ENCODE results near the gene PKHD1. TPM values are rescaled to one million over a fixed set of nuclear protein-coding genes. Genes with fewer than 3 reads are reported as not detected.

PKHD1 gene
- total and polyA plus RNA-seq, 2 of the 8 experiments (the other 6 are each of a cell fraction or from before 2014, with no cell fraction given), result 0.06 to 0.09 TPM

GRCh38 chr6:52132292-52132691 is 44.9 kb upstream of the PKHD1 start:
- no peaks in the 10 kb centered on the region for H3K27me3 ChIP-seq (replicated peaks in 1 of 4; ENCODE audit: control insufficient read depth in 3 of 4, extremely low read depth in 1 of 4, insufficient read depth in 3 of 4, low read length in 3 of 4)
- H3K14ac ChIP-seq (ENCODE audit: insufficient read length), result no peak overlapping the region
- H3K36me3 ChIP-seq (ENCODE audit: control insufficient read depth in 2 of 4, insufficient read depth in 4 of 4, low read length in 3 of 4), result no peaks in the 10 kb centered on the region
- H3K23ac ChIP-seq (ENCODE audit: insufficient read length), result no peak overlapping the region
- H4K20me1 ChIP-seq (replicated peaks in 1 of 2; ENCODE audit: control insufficient read depth in 1 of 2, insufficient read depth in 2 of 2, low read length in 2 of 2), result no peaks in the 10 kb centered on the region
- H2BK20ac ChIP-seq (ENCODE audit: low read length), result no peak overlapping the region
- no peak overlapping the region for H3K18ac ChIP-seq (ENCODE audit: extremely low read depth, low read length)
- 85% methylated on average over 2 of the region's 2 CpGs; no CpG with 5 or more reads in 1 of the 2 experiments for WGBS, 2 experiments (ENCODE audit: extremely low coverage in 1 of 2, insufficient coverage in 1 of 2, insufficient read length in 1 of 2, insufficient replicate concordance in 2 of 2, low coverage in 1 of 2, low lambda C conversion rate in 2 of 2, missing lambda C conversion rate in 1 of 2)
- no peak overlapping the region for H2BK5ac ChIP-seq (ENCODE audit: low read depth, low read length)
- no peak overlapping the region for H2BK120ac ChIP-seq (replicated peaks; ENCODE audit: low read depth, low read length)
- H3K4ac ChIP-seq (replicated peaks; ENCODE audit: insufficient read length, low read depth, low read length), result no peak overlapping the region
- no peak overlapping the region for H2AK5ac ChIP-seq (ENCODE audit: low read depth, low read length)
- H3K79me1 ChIP-seq (ENCODE audit: low read depth, low read length), result no peaks in the 10 kb centered on the region
- H3K9me3 ChIP-seq (ENCODE audit: insufficient read depth in 2 of 2, low read depth in 1 of 2, low read length in 1 of 2), result no peaks in the 10 kb centered on the region
- DNase-seq (ENCODE audit: low read depth in 1 of 2, low spot score in 2 of 2) (no peak), FAIRE-seq (no peak)
- H3K23me2 ChIP-seq (ENCODE audit: low read depth, low read length), result no peaks in the 10 kb centered on the region
- no peak overlapping the region for H4K8ac ChIP-seq (ENCODE audit: extremely low read depth, insufficient read depth, low read length)
- no peak overlapping the region for H3K4me2 ChIP-seq (ENCODE audit: insufficient read depth in 1 of 2, low read depth in 2 of 2, low read length in 2 of 2)
- no peak overlapping the region for H3K56ac ChIP-seq (replicated peaks; ENCODE audit: insufficient read length, low read depth, low read length)
- H4K91ac ChIP-seq (replicated peaks; ENCODE audit: insufficient read length, low read length), result no peak overlapping the region
- H2BK15ac ChIP-seq (ENCODE audit: low read length), result no peak overlapping the region
- POLR2A ChIA-PET (ENCODE audit: partially characterized antibody), result no interaction called here
- H2AFZ ChIP-seq (ENCODE audit: low read length), result no peak overlapping the region
- H3K79me2 ChIP-seq (ENCODE audit: control insufficient read depth in 1 of 2, insufficient read depth in 2 of 2, low read length in 2 of 2), result no peaks in the 10 kb centered on the region
- no peak overlapping the region for H3K9ac ChIP-seq (replicated peaks in 1 of 4; ENCODE audit: extremely low read depth in 1 of 4, low read depth in 3 of 4, low read length in 3 of 4)
- H2BK12ac ChIP-seq (ENCODE audit: low read depth, low read length), result no peak overlapping the region
- no peak overlapping the region for H4K5ac ChIP-seq (ENCODE audit: insufficient read length, low read depth, low read length)
- no peak overlapping the region for H3K4me3 ChIP-seq (ENCODE audit: extremely low read depth in 1 of 4, insufficient read depth in 2 of 4, low read depth in 3 of 4, low read length in 4 of 4)
- H3K4me1 ChIP-seq (replicated peaks in 1 of 4; ENCODE audit: control insufficient read depth in 3 of 4, insufficient read depth in 4 of 4, low read length in 3 of 4), result peaks cover under 1 to 9% (median 6%) of the 10 kb centered on the region in 4 experiments; a peak in 5 of 7 replicates
- no peak overlapping the region for H3K27ac ChIP-seq (ENCODE audit: low read depth, low read length)
- CTCF ChIA-PET (ENCODE audit: partially characterized antibody), result interaction anchor here (0.6 to 2.0 kb wide), 5 partner anchors 30 to 525 kb away, joined by 3 to 5 read pairs (median 3); no protein-coding TSS in a partner anchor
- TF ChIP-seq EP300 (IDR thresholded peaks at IDR 0.05; ENCODE audit: borderline replicate concordance in 1 of 2, low read depth in 2 of 2, low read length in 2 of 2) (no peak), SRF (IDR thresholded peaks at IDR 0.05; ENCODE audit: low read depth, low read length) (no peak), RBBP5 (IDR thresholded peaks at IDR 0.05; ENCODE audit: borderline replicate concordance, low read depth, low read length) (no peak), POU5F1 (IDR thresholded peaks at IDR 0.05; ENCODE audit: low read depth, low read length) (no peak), SIRT6 (IDR thresholded peaks at IDR 0.05; ENCODE audit: low read length) (no peak), FOSL1 (IDR thresholded peaks at IDR 0.05; ENCODE audit: insufficient read depth, low read depth, low read length) (no peak), SAP30 (IDR thresholded peaks at IDR 0.05; ENCODE audit: insufficient read depth, insufficient replicate concordance, low read length) (no peak), TEAD4 (IDR thresholded peaks at IDR 0.05; ENCODE audit: low read depth, low read length) (no peak), SP1 (IDR thresholded peaks at IDR 0.05; ENCODE audit: low read depth, low read length) (no peak), MAFK (IDR thresholded peaks at IDR 0.05; ENCODE audit: low read depth, low read length) (no peak), CBX8 (IDR thresholded peaks at IDR 0.05; ENCODE audit: borderline replicate concordance, low read depth, low read length) (no peak)

Measured in H1 (cell line).